Activated naive CD4-positive, alpha-beta T cell treated with anti-CD3 and anti-CD28 coated beads for 36 hours (primary cell): ENCODE results near the gene LRRN1. TPM values are rescaled to one million over a fixed set of nuclear protein-coding genes. Genes with fewer than 3 reads are reported as not detected.

Experiments used
- CTCF ChIA-PET: fragments of 350-600 bp; sonication (Branson Sonifier 250); formaldehyde crosslinking; loops from one replicate; lab custom pipeline; 2021; ENCODE audit warnings: antibody characterized with exemption; lab: Charles Lee
- DNase-seq: peaks from one replicate; pipeline ENCODE4 v3.0.0-alpha.2; 2020
- H3K27ac Mint-ChIP-seq: one replicate; pipeline ENCODE4 v1.8.0; 2021; ENCODE audit warnings: mild to moderate bottlenecking, mixed read lengths
- H3K27me3 Mint-ChIP-seq: one replicate; pipeline ENCODE4 v1.8.0; 2021; ENCODE audit warnings: low read depth, mixed read lengths
- H3K36me3 Mint-ChIP-seq: one replicate; pipeline ENCODE4 v1.8.0; 2021; ENCODE audit warnings: low read depth, mixed read lengths
- H3K4me1 Mint-ChIP-seq: one replicate; pipeline ENCODE4 v1.8.0; 2021; ENCODE audit warnings: low read depth, mixed read lengths
- H3K4me3 Mint-ChIP-seq: one replicate; pipeline ENCODE4 v1.8.0; 2021; ENCODE audit warnings: mild to moderate bottlenecking, moderate library complexity, mixed read lengths
- H3K9me3 Mint-ChIP-seq: one replicate; pipeline ENCODE4 v1.8.0; 2021; ENCODE audit warnings: mixed read lengths
- intact Hi-C: fragments of 100-400 bp; cut with micrococcal nuclease; formaldehyde crosslinking; loops from one replicate; pipeline ENCODE4 v1.15.1; 2023
- total RNA-seq, 2 experiments: library from RNA; stranded (reverse); gene quantifications; one replicate each; pipeline ENCODE4 v1.2.3, GENCODE V29; 2021

The LRRN1 gene
- total RNA-seq, result under 1 TPM; 0.49 to 0.67 TPM

- peak within 1 kb of the TSS; percentile 82 for H3K4me3 Mint-ChIP-seq
- H3K27me3 Mint-ChIP-seq, result peaks cover 28% of the 10 kb centered on the region
- peaks cover 17% of the 10 kb centered on the region for H3K4me1 Mint-ChIP-seq
- H3K9me3 Mint-ChIP-seq, result no peaks in the 10 kb centered on the region
- no peaks in the 10 kb centered on the region for H3K36me3 Mint-ChIP-seq
- intact Hi-C loops, result loop anchor here (1.0 to 5.0 kb wide), 4 partner anchors 198 to 621 kb away; partner anchors contain the start of genes CRBN and SETMAR
- H3K27ac Mint-ChIP-seq, result no peak within 1 kb of the TSS
- peak; percentile 74 for DNase-seq
- CTCF ChIA-PET, result interaction anchor here (0.6 kb wide), 1 partner anchor 516 kb away, joined by 3 read pairs; no protein-coding TSS in a partner anchor
Observed at GRCh38 chr3:3799173-3800079, at the start of gene LRRN1. Gene LRRN1 (plus strand): TSS chr3:3799431. CDS start chr3:3844642, 45,211 bp downstream.

GRCh38 chr3:3753416-3753815, 45.8 kb upstream of the LRRN1 start:
- Mint-ChIP-seq H3K4me1 (no peaks in the 10 kb centered on the region), H3K4me3 (no peak overlapping the region), H3K27me3 (no peaks in the 10 kb centered on the region), H3K9me3 (no peaks in the 10 kb centered on the region), H3K27ac (no peak overlapping the region), H3K36me3 (no peaks in the 10 kb centered on the region)
- DNase-seq, result no peak
- intact Hi-C loops, result no loop called here
- CTCF ChIA-PET, result no interaction called here

GRCh38 chr3:3765661-3766060, 33.6 kb upstream of the LRRN1 start:
- Mint-ChIP-seq H3K27me3 (no peaks in the 10 kb centered on the region), H3K9me3 (no peaks in the 10 kb centered on the region), H3K27ac (no peak overlapping the region), H3K36me3 (no peaks in the 10 kb centered on the region), H3K4me1 (no peaks in the 10 kb centered on the region), H3K4me3 (no peak overlapping the region)
- CTCF ChIA-PET, result interaction anchor here (0.5 kb wide), 1 partner anchor 184 kb away, joined by 4 read pairs; no protein-coding TSS in a partner anchor
- no peak for DNase-seq
- intact Hi-C loops, result no loop called here

GRCh38 chr3:3766140-3766539, 33.1 kb upstream of the LRRN1 start:
- Mint-ChIP-seq H3K27me3 (no peaks in the 10 kb centered on the region), H3K4me3 (no peak overlapping the region), H3K9me3 (no peaks in the 10 kb centered on the region), H3K36me3 (no peaks in the 10 kb centered on the region), H3K4me1 (no peaks in the 10 kb centered on the region), H3K27ac (no peak overlapping the region)
- intact Hi-C loops, result no loop called here
- no peak for DNase-seq
- CTCF ChIA-PET, result no interaction called here

GRCh38 chr3:3771094-3771493, 28.1 kb upstream of the LRRN1 start:
- intact Hi-C loops, result no loop called here
- Mint-ChIP-seq H3K36me3 (peaks cover 2% of the 10 kb centered on the region), H3K4me1 (no peaks in the 10 kb centered on the region), H3K4me3 (no peak overlapping the region), H3K27me3 (no peaks in the 10 kb centered on the region), H3K27ac (no peak overlapping the region), H3K9me3 (peaks cover 8% of the 10 kb centered on the region)
- CTCF ChIA-PET, result no interaction called here
- DNase-seq, result no peak

- H3K4me3 Mint-ChIP-seq, result no peak overlapping the region
- peaks cover 5% of the 10 kb centered on the region for H3K36me3 Mint-ChIP-seq
- no peaks in the 10 kb centered on the region for H3K4me1 Mint-ChIP-seq
- H3K27me3 Mint-ChIP-seq, result no peaks in the 10 kb centered on the region
- intact Hi-C loops, result no loop called here
- no peak overlapping the region for H3K27ac Mint-ChIP-seq
- no peak for DNase-seq
- peaks cover 8% of the 10 kb centered on the region for H3K9me3 Mint-ChIP-seq
- CTCF ChIA-PET, result no interaction called here
Observed at GRCh38 chr3:3771567-3771966, 27.7 kb upstream of the LRRN1 start.

- H3K4me3 Mint-ChIP-seq, result no peak overlapping the region
- peaks cover 7% of the 10 kb centered on the region for H3K36me3 Mint-ChIP-seq
- intact Hi-C loops, result no loop called here
- H3K27ac Mint-ChIP-seq, result no peak overlapping the region
- H3K9me3 Mint-ChIP-seq, result peaks cover 8% of the 10 kb centered on the region
- no peaks in the 10 kb centered on the region for H3K27me3 Mint-ChIP-seq
- CTCF ChIA-PET, result no interaction called here
- DNase-seq, result no peak
- H3K4me1 Mint-ChIP-seq, result no peaks in the 10 kb centered on the region
Observed at GRCh38 chr3:3772338-3772737, 26.9 kb upstream of the LRRN1 start.

GRCh38 chr3:3772920-3773319, 26.3 kb upstream of the LRRN1 start:
- no peaks in the 10 kb centered on the region for H3K27me3 Mint-ChIP-seq
- no peaks in the 10 kb centered on the region for H3K4me1 Mint-ChIP-seq
- no peak overlapping the region for H3K4me3 Mint-ChIP-seq
- H3K9me3 Mint-ChIP-seq, result peaks cover 8% of the 10 kb centered on the region
- peaks cover 7% of the 10 kb centered on the region for H3K36me3 Mint-ChIP-seq
- CTCF ChIA-PET, result no interaction called here
- DNase-seq, result no peak
- intact Hi-C loops, result no loop called here
- no peak overlapping the region for H3K27ac Mint-ChIP-seq

- intact Hi-C loops, result no loop called here
- peaks cover 7% of the 10 kb centered on the region for H3K36me3 Mint-ChIP-seq
- CTCF ChIA-PET, result no interaction called here
- DNase-seq, result no peak
- no peak overlapping the region for H3K4me3 Mint-ChIP-seq
- no peak overlapping the region for H3K27ac Mint-ChIP-seq
- H3K9me3 Mint-ChIP-seq, result peaks cover 8% of the 10 kb centered on the region
- H3K27me3 Mint-ChIP-seq, result no peaks in the 10 kb centered on the region
- H3K4me1 Mint-ChIP-seq, result no peaks in the 10 kb centered on the region
Observed at GRCh38 chr3:3776607-3777006, 22.6 kb upstream of the LRRN1 start.

- Mint-ChIP-seq H3K36me3 (peaks cover 7% of the 10 kb centered on the region), H3K4me1 (no peaks in the 10 kb centered on the region), H3K4me3 (no peak overlapping the region), H3K27me3 (no peaks in the 10 kb centered on the region), H3K9me3 (peaks cover 8% of the 10 kb centered on the region), H3K27ac (no peak overlapping the region)
- intact Hi-C loops, result no loop called here
- CTCF ChIA-PET, result no interaction called here
- no peak for DNase-seq
Observed at GRCh38 chr3:3778216-3778615, 21.0 kb upstream of the LRRN1 start.

- Mint-ChIP-seq H3K27ac (no peak overlapping the region), H3K4me1 (no peaks in the 10 kb centered on the region), H3K36me3 (peaks cover 7% of the 10 kb centered on the region), H3K4me3 (no peak overlapping the region), H3K9me3 (peaks cover 8% of the 10 kb centered on the region), H3K27me3 (no peaks in the 10 kb centered on the region)
- no peak for DNase-seq
- CTCF ChIA-PET, result no interaction called here
- intact Hi-C loops, result no loop called here
Observed at GRCh38 chr3:3778641-3779270, 20.5 kb upstream of the LRRN1 start.

- intact Hi-C loops, result no loop called here
- CTCF ChIA-PET, result no interaction called here
- no peak overlapping the region for H3K27ac Mint-ChIP-seq
- DNase-seq, result no peak
- H3K4me3 Mint-ChIP-seq, result no peak overlapping the region
- no peaks in the 10 kb centered on the region for H3K27me3 Mint-ChIP-seq
- H3K4me1 Mint-ChIP-seq, result no peaks in the 10 kb centered on the region
- H3K9me3 Mint-ChIP-seq, result no peaks in the 10 kb centered on the region
- no peaks in the 10 kb centered on the region for H3K36me3 Mint-ChIP-seq
Observed at GRCh38 chr3:3782457-3782856, 16.8 kb upstream of the LRRN1 start.

GRCh38 chr3:3783210-3783609, 16.0 kb upstream of the LRRN1 start:
- Mint-ChIP-seq H3K36me3 (no peaks in the 10 kb centered on the region), H3K27ac (no peak overlapping the region), H3K27me3 (no peaks in the 10 kb centered on the region), H3K4me1 (no peaks in the 10 kb centered on the region), H3K4me3 (no peak overlapping the region), H3K9me3 (no peaks in the 10 kb centered on the region)
- intact Hi-C loops, result no loop called here
- CTCF ChIA-PET, result no interaction called here
- no peak for DNase-seq
